SJCRH30 (cell line): ENCODE measurements around the gene WFDC2. TPM values are rescaled to one million over a fixed set of nuclear protein-coding genes. Genes with fewer than 3 reads are reported as not detected.

Experiments
- DNase-seq, 2 experiments: peaks; one replicate each; pipeline ENCODE4 v3.0.0-alpha.2; 2015 to 2020
- H3K27ac ChIP-seq: fragments of 250-450 bp; sonication (Bioruptor Pico); 2 replicates; pipeline ENCODE4 v1.5.1; 2020; ENCODE audit warnings: mild to moderate bottlenecking, moderate library complexity
- H3K27me3 ChIP-seq: fragments of 250-450 bp; sonication (Bioruptor Pico); 2 replicates; pipeline ENCODE4 v1.5.1; 2020; ENCODE audit warnings: mild to moderate bottlenecking, moderate library complexity
- H3K36me3 ChIP-seq: fragments of 250-450 bp; sonication (Bioruptor Pico); 2 replicates; pipeline ENCODE4 v1.5.1; 2020; ENCODE audit warnings: mild to moderate bottlenecking, moderate library complexity
- H3K4me1 ChIP-seq: fragments of 250-450 bp; sonication (Bioruptor Pico); 2 replicates; pipeline ENCODE4 v1.5.1; 2020; ENCODE audit warnings: mild to moderate bottlenecking, moderate library complexity
- H3K4me3 ChIP-seq: fragments of 250-450 bp; sonication (Bioruptor Pico); 2 replicates; pipeline ENCODE4 v1.5.1; 2020; ENCODE audit warnings: mild to moderate bottlenecking, moderate library complexity
- H3K9me3 ChIP-seq: fragments of 250-450 bp; sonication (Bioruptor Pico); replicated peaks from 2 replicates; pipeline ENCODE4 v1.5.1; 2020; ENCODE audit warnings: mild to moderate bottlenecking, moderate library complexity
- total RNA-seq: library from RNA; depleted of rRNA; stranded (reverse); fragments of >200 nt; shearing (Covaris generic); gene quantifications from 2 replicates; pipeline ENCODE4 v1.2.3, GENCODE V29; 2014; rRNA removed

Gene WFDC2
- 5.0 and 6.6 TPM in 2 replicates for total RNA-seq

- peak within 1 kb of the TSS; percentile 30 for H3K27ac ChIP-seq
- no peaks in the 10 kb centered on the region for H3K9me3 ChIP-seq
- H3K36me3 ChIP-seq = no peaks in the 10 kb centered on the region
- peak within 1 kb of the TSS; percentile 63 for H3K4me3 ChIP-seq
- DNase-seq = peak; percentile 66 to 72
- peaks cover 6% of the 10 kb centered on the region for H3K27me3 ChIP-seq
- peaks cover 3% of the 10 kb centered on the region; the same call in 1 of the 2 replicates for H3K4me1 ChIP-seq
Observed at GRCh38 chr20:45469336-45470261, at the start of gene WFDC2. WFDC2 (plus strand) TSS chr20:45469753; CDS start chr20:45469782, 29 bp downstream.

GRCh38 chr20:45420125-45420524 is 49.4 kb upstream of the WFDC2 start:
- H3K27me3 ChIP-seq = no peaks in the 10 kb centered on the region
- no peak overlapping the region for H3K27ac ChIP-seq
- no peak for DNase-seq
- no peaks in the 10 kb centered on the region for H3K9me3 ChIP-seq
- H3K36me3 ChIP-seq = peaks cover 47% of the 10 kb centered on the region
- peaks cover 10% of the 10 kb centered on the region for H3K4me1 ChIP-seq
- no peak overlapping the region for H3K4me3 ChIP-seq

- no peak overlapping the region for H3K4me3 ChIP-seq
- H3K27ac ChIP-seq = no peak overlapping the region
- no peaks in the 10 kb centered on the region for H3K27me3 ChIP-seq
- H3K9me3 ChIP-seq = no peaks in the 10 kb centered on the region
- no peaks in the 10 kb centered on the region for H3K4me1 ChIP-seq
- peaks cover 53% of the 10 kb centered on the region for H3K36me3 ChIP-seq
- no peak for DNase-seq
Observed at GRCh38 chr20:45423700-45424099, 45.9 kb upstream of the WFDC2 start.

GRCh38 chr20:45425561-45425960 is 44.0 kb upstream of the WFDC2 start:
- Histone ChIP-seq H3K36me3 (peaks cover 42% of the 10 kb centered on the region), H3K9me3 (no peaks in the 10 kb centered on the region)
- no peak for DNase-seq

GRCh38 chr20:45426320-45427016 is 43.1 kb upstream of the WFDC2 start:
- 0 out of 2 replicates have a peak, but pooled peaks cover 2% of the 10 kb centered on the region for H3K4me1 ChIP-seq
- H3K9me3 ChIP-seq = no peaks in the 10 kb centered on the region
- H3K36me3 ChIP-seq = peaks cover 34% of the 10 kb centered on the region
- DNase-seq = no peak
- H3K27me3 ChIP-seq = no peaks in the 10 kb centered on the region
- no peak overlapping the region for H3K4me3 ChIP-seq
- no peak overlapping the region for H3K27ac ChIP-seq

More at GRCh38 chr20:45425561-45425960, 44.0 kb upstream of the WFDC2 start:
- Histone ChIP-seq H3K27ac (no peak overlapping the region), H3K27me3 (no peaks in the 10 kb centered on the region), H3K4me1 (0 out of 2 replicates have a peak, but pooled peaks cover 2% of the 10 kb centered on the region), H3K4me3 (no peak overlapping the region)

- Histone ChIP-seq H3K4me3 (no peak overlapping the region), H3K9me3 (no peaks in the 10 kb centered on the region), H3K4me1 (0 out of 2 replicates have a peak, but pooled peaks cover 2% of the 10 kb centered on the region), H3K36me3 (peaks cover 26% of the 10 kb centered on the region), H3K27me3 (no peaks in the 10 kb centered on the region), H3K27ac (no peak overlapping the region)
- DNase-seq = no peak
Observed at GRCh38 chr20:45427236-45428149, 42.1 kb upstream of the WFDC2 start.

- DNase-seq = peak; percentile 34 to 65
- no peaks in the 10 kb centered on the region for H3K27me3 ChIP-seq
Observed at GRCh38 chr20:45429618-45430017, 39.9 kb upstream of the WFDC2 start.

GRCh38 chr20:45432294-45432693 is 37.3 kb upstream of the WFDC2 start:
- DNase-seq = no peak
- Histone ChIP-seq H3K4me3 (no peak overlapping the region), H3K9me3 (no peaks in the 10 kb centered on the region), H3K36me3 (peaks cover 3% of the 10 kb centered on the region; the same call in 1 of the 2 replicates), H3K27me3 (no peaks in the 10 kb centered on the region), H3K4me1 (0 out of 2 replicates have a peak, but pooled peaks cover 2% of the 10 kb centered on the region), H3K27ac (no peak overlapping the region)

More at GRCh38 chr20:45429618-45430017, 39.9 kb upstream of the WFDC2 start:
- Histone ChIP-seq H3K27ac (no peak overlapping the region), H3K4me3 (no peak overlapping the region), H3K4me1 (0 out of 2 replicates have a peak, but pooled peaks cover 2% of the 10 kb centered on the region), H3K36me3 (peaks cover 8% of the 10 kb centered on the region; the same call in 1 of the 2 replicates), H3K9me3 (no peaks in the 10 kb centered on the region)

GRCh38 chr20:45433316-45433715 is 36.2 kb upstream of the WFDC2 start:
- Histone ChIP-seq H3K36me3 (no peaks in the 10 kb centered on the region), H3K27ac (no peak overlapping the region), H3K4me3 (no peak overlapping the region), H3K9me3 (no peaks in the 10 kb centered on the region), H3K4me1 (0 out of 2 replicates have a peak, but pooled peaks cover 2% of the 10 kb centered on the region), H3K27me3 (no peaks in the 10 kb centered on the region)
- peak; percentile 34 to 48 for DNase-seq

- Histone ChIP-seq H3K27me3 (no peaks in the 10 kb centered on the region), H3K9me3 (no peaks in the 10 kb centered on the region), H3K4me1 (0 out of 2 replicates have a peak, but pooled peaks cover 2% of the 10 kb centered on the region), H3K36me3 (no peaks in the 10 kb centered on the region), H3K27ac (no peak overlapping the region), H3K4me3 (no peak overlapping the region)
- DNase-seq = no peak
Observed at GRCh38 chr20:45433976-45434375, 35.6 kb upstream of the WFDC2 start.

- Histone ChIP-seq H3K9me3 (no peaks in the 10 kb centered on the region), H3K4me1 (no peaks in the 10 kb centered on the region), H3K4me3 (peak overlapping the region; percentile 54), H3K27me3 (peaks cover 1% of the 10 kb centered on the region), H3K27ac (no peak overlapping the region), H3K36me3 (no peaks in the 10 kb centered on the region)
- DNase-seq = peak; percentile 94 to 97
Observed at GRCh38 chr20:45436732-45437485, 32.6 kb upstream of the WFDC2 start.

GRCh38 chr20:45440424-45440823 is 29.1 kb upstream of the WFDC2 start:
- no peaks in the 10 kb centered on the region for H3K4me1 ChIP-seq
- no peaks in the 10 kb centered on the region for H3K9me3 ChIP-seq
- no peaks in the 10 kb centered on the region for H3K36me3 ChIP-seq
- H3K4me3 ChIP-seq = no peak overlapping the region
- DNase-seq = no peak
- H3K27me3 ChIP-seq = peaks cover 18% of the 10 kb centered on the region
- H3K27ac ChIP-seq = no peak overlapping the region

GRCh38 chr20:45440891-45441685 is 28.5 kb upstream of the WFDC2 start:
- Histone ChIP-seq H3K4me3 (no peak overlapping the region), H3K4me1 (no peaks in the 10 kb centered on the region), H3K27me3 (peaks cover 21% of the 10 kb centered on the region), H3K36me3 (no peaks in the 10 kb centered on the region), H3K9me3 (no peaks in the 10 kb centered on the region), H3K27ac (no peak overlapping the region)
- DNase-seq = no peak
